ENCODE measurements around the gene LRRC4C.

DNA sequence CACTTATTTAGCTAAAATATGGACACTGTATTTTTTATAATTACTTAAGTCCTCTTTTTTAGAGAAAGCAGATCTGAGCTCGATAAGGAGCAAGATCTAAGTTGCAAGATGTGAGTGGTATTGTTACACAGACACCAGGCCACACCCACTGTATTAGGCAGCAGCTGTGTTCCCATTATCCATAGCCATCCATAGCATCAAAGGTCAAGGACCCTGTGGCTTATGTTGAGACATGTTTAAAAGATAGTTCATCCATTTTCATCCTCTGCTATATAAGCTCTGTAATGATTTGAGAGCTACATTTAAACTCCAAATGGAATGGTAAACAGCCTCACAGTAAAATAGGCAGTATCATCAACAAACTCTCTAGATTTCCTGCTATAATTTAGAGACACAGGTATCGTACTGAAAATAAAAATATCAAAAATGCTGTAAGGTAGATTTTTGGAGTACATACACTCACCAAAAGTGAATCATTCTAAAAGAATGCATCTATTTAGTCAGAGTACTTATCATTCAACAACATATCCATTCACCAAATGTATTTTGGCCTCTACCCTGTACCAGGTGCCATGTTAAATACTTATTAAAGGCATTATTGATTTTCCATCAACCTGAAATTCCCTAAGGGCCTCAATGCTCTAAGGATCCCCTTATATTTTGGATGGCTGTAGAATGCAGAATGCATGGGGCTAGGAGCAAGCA lies 574.0 kb downstream of the LRRC4C start:
- TF ChIP-seq, protein P1, sequence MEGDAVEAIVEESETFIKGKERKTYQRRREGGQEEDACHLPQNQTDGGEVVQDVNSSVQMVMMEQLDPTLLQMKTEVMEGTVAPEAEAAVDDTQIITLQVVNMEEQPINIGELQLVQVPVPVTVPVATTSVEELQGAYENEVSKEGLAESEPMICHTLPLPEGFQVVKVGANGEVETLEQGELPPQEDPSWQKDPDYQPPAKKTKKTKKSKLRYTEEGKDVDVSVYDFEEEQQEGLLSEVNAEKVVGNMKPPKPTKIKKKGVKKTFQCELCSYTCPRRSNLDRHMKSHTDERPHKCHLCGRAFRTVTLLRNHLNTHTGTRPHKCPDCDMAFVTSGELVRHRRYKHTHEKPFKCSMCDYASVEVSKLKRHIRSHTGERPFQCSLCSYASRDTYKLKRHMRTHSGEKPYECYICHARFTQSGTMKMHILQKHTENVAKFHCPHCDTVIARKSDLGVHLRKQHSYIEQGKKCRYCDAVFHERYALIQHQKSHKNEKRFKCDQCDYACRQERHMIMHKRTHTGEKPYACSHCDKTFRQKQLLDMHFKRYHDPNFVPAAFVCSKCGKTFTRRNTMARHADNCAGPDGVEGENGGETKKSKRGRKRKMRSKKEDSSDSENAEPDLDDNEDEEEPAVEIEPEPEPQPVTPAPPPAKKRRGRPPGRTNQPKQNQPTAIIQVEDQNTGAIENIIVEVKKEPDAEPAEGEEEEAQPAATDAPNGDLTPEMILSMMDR (IDR thresholded peaks at IDR 0.05): no peak
- TF ChIP-seq EP300 (IDR thresholded peaks at IDR 0.05; ENCODE audit: borderline replicate concordance in 1 of 2, low read depth in 1 of 2, low read length in 1 of 2) (no peak), SIN3A (IDR thresholded peaks at IDR 0.05; ENCODE audit: borderline replicate concordance, low read depth, low read length) (no peak), RCOR1 (IDR thresholded peaks at IDR 0.05; ENCODE audit: low read length) (no peak), FOXM1 (IDR thresholded peaks at IDR 0.05; ENCODE audit: low read depth) (no peak), EZH2phosphoT487 (IDR thresholded peaks at IDR 0.05; ENCODE audit: borderline replicate concordance, low read depth) (no peak), POLR2AphosphoS5 (IDR thresholded peaks at IDR 0.05; ENCODE audit: low read depth, low read length) (no peak), YY1 (IDR thresholded peaks at IDR 0.05; ENCODE audit: low read depth) (no peak)
- TF ChIP-seq, protein P2, sequence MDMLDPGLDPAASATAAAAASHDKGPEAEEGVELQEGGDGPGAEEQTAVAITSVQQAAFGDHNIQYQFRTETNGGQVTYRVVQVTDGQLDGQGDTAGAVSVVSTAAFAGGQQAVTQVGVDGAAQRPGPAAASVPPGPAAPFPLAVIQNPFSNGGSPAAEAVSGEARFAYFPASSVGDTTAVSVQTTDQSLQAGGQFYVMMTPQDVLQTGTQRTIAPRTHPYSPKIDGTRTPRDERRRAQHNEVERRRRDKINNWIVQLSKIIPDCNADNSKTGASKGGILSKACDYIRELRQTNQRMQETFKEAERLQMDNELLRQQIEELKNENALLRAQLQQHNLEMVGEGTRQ (IDR thresholded peaks at IDR 0.05; ENCODE audit: borderline replicate concordance, low read depth, low read length): no peak
- TF ChIP-seq, protein P3, sequence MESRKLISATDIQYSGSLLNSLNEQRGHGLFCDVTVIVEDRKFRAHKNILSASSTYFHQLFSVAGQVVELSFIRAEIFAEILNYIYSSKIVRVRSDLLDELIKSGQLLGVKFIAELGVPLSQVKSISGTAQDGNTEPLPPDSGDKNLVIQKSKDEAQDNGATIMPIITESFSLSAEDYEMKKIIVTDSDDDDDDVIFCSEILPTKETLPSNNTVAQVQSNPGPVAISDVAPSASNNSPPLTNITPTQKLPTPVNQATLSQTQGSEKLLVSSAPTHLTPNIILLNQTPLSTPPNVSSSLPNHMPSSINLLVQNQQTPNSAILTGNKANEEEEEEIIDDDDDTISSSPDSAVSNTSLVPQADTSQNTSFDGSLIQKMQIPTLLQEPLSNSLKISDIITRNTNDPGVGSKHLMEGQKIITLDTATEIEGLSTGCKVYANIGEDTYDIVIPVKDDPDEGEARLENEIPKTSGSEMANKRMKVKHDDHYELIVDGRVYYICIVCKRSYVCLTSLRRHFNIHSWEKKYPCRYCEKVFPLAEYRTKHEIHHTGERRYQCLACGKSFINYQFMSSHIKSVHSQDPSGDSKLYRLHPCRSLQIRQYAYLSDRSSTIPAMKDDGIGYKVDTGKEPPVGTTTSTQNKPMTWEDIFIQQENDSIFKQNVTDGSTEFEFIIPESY (IDR thresholded peaks at IDR 0.05; ENCODE audit: borderline replicate concordance, low read depth): no peak
- TF ChIP-seq, protein P4, sequence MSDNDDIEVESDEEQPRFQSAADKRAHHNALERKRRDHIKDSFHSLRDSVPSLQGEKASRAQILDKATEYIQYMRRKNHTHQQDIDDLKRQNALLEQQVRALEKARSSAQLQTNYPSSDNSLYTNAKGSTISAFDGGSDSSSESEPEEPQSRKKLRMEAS (IDR thresholded peaks at IDR 0.05; ENCODE audit: low read depth): no peak

All from SK-N-SH (cell line).